Liver (tissue), 3 donors: Measurements from ENCODE around the gene LRAT.

Experiments used
- ATF3 ChIP-seq: IDR thresholded peaks from 2 replicates; pipeline ENCODE4 v1.6.1; 2016; ENCODE audit warnings: antibody characterized with exemption
- CTCF ChIP-seq: fragments of 150-350 bp; IDR thresholded peaks from 2 replicates; pipeline ENCODE4 v1.5.1; 2017; ENCODE audit warnings: improper control_type of control experiment, low read depth, low read length; ENCODE audit not compliant: missing input control
- FOXA1 ChIP-seq: IDR thresholded peaks from 2 replicates; pipeline ENCODE4 v1.6.1; 2016; ENCODE audit warnings: antibody characterized with exemption
- FOXA2 ChIP-seq: IDR thresholded peaks from 2 replicates; pipeline ENCODE4 v1.6.1; 2016; ENCODE audit warnings: antibody characterized with exemption
- GABPA ChIP-seq, 2 donors: IDR thresholded peaks in 1 of 2; conservative IDR thresholded peaks in 1 of 2; 2 replicates each; pipeline ENCODE4 v1.6.1; 2016; ENCODE audit warnings: antibody characterized with exemption in 2 of 2, mild to moderate bottlenecking in 1 of 2, moderate library complexity in 1 of 2
- MAX ChIP-seq: IDR thresholded peaks from 2 replicates; pipeline ENCODE4 v1.6.1; 2016; ENCODE audit warnings: antibody characterized with exemption
- RAD21 ChIP-seq, 2 donors: IDR thresholded peaks; 2 replicates each; pipeline ENCODE4 v1.6.1; 2016; ENCODE audit warnings: antibody characterized with exemption in 2 of 2, mild to moderate bottlenecking in 2 of 2
- TAF1 ChIP-seq: conservative IDR thresholded peaks from 2 replicates; pipeline ENCODE4 v1.6.1; 2016; ENCODE audit warnings: antibody characterized with exemption, mild to moderate bottlenecking
- YY1 ChIP-seq: IDR thresholded peaks from 2 replicates; pipeline ENCODE4 v1.6.1; 2016; ENCODE audit warnings: antibody characterized with exemption, mild to moderate bottlenecking
- ZBTB33 ChIP-seq: IDR thresholded peaks from 2 replicates; pipeline ENCODE4 v1.6.1; 2016; ENCODE audit warnings: antibody characterized with exemption
- donor health status: healthy.
- donor health status: healthy.

GRCh38 chr4:154719087-154719486 is 24.7 kb upstream of the LRAT start:
- TF ChIP-seq TAF1 (no peak), FOXA1 (no peak), RAD21 (IDR thresholded peaks at IDR 0.05) (no peak), CTCF (no peak), MAX (no peak), ZBTB33 (no peak), FOXA2 (no peak), YY1 (no peak), ATF3 (no peak), GABPA (IDR thresholded peaks at IDR 0.05 in 1 of 2, conservative IDR thresholded peaks at IDR 0.05 in 1 of 2) (no peak)
